Stimulated activated CD8-positive, alpha-beta memory T cell treated with anti-CD3 and anti-CD28 coated beads, Interleukin-15, amount 100 ng/mL, for 1 hour (primary cell): ENCODE results near the gene ZNF777.
A peak's percentile ranks its signal among the peaks of the same experiment; 100 is the strongest.
"Not testable (repeated sequence)": the region's sequence is repeated elsewhere in the genome, so short reads cannot be mapped to it uniquely, and the experiment has no call there.

Source experiments
- DNase-seq: peaks from one replicate; pipeline ENCODE4 v3.0.0-alpha.2; 2020; ENCODE audit warnings: low read depth

The ZNF777 gene

GRCh38 chr7:149460493-149461277, at the start of gene ZNF777:
ZNF777 (minus strand) TSS chr7:149461062; CDS start chr7:149456022, 5,040 bp downstream.
- peak; percentile 54 for DNase-seq

- DNase-seq: no peak
Observed at GRCh38 chr7:149510248-149510647, 49.4 kb upstream of the ZNF777 start.

- DNase-seq: no peak
Observed at GRCh38 chr7:149509774-149510173, 48.9 kb upstream of the ZNF777 start.

- no peak for DNase-seq
Observed at GRCh38 chr7:149505551-149505950, 44.7 kb upstream of the ZNF777 start.

- DNase-seq: no peak
Observed at GRCh38 chr7:149501651-149502050, 40.8 kb upstream of the ZNF777 start.

- DNase-seq: no peak
Observed at GRCh38 chr7:149500910-149501309, 40.0 kb upstream of the ZNF777 start.

GRCh38 chr7:149500201-149500600, 39.3 kb upstream of the ZNF777 start:
- no peak for DNase-seq

- no peak for DNase-seq
Observed at GRCh38 chr7:149498811-149499210, 37.9 kb upstream of the ZNF777 start.

GRCh38 chr7:149497467-149498261, 36.8 kb upstream of the ZNF777 start, which contains the start of gene ZNF746:
ZNF746 (minus strand) TSS chr7:149497809; CDS start chr7:149497536, 273 bp downstream.
- DNase-seq: peak; percentile 59

GRCh38 chr7:149496642-149497391, 36.0 kb upstream of the ZNF777 start:
- no peak for DNase-seq

- DNase-seq: no peak
Observed at GRCh38 chr7:149495785-149496641, 35.2 kb upstream of the ZNF777 start.

GRCh38 chr7:149494738-149495368, 34.0 kb upstream of the ZNF777 start:
- no peak for DNase-seq

- not testable (repeated sequence) for DNase-seq
Observed at GRCh38 chr7:149493975-149494374, 33.1 kb upstream of the ZNF777 start.

GRCh38 chr7:149493366-149493765, 32.5 kb upstream of the ZNF777 start:
- DNase-seq: no peak

GRCh38 chr7:149490083-149490760, 29.4 kb upstream of the ZNF777 start:
- DNase-seq: no peak

GRCh38 chr7:149489391-149490024, 28.6 kb upstream of the ZNF777 start:
- DNase-seq: no peak

- DNase-seq: no peak
Observed at GRCh38 chr7:149479568-149479967, 18.7 kb upstream of the ZNF777 start.

- DNase-seq: no peak
Observed at GRCh38 chr7:149478754-149479153, 17.9 kb upstream of the ZNF777 start.

GRCh38 chr7:149477494-149478443, 16.9 kb upstream of the ZNF777 start:
- no peak for DNase-seq
